Left lung (tissue), 10 donors: ENCODE data around the gene SORCS1. TPM values are rescaled to one million over a fixed set of nuclear protein-coding genes. Genes with fewer than 3 reads are reported as not detected.

Experiments
- ATAC-seq: fragments of 200-7000 bp; cut with Tn5 transposase; one replicate; pipeline ENCODE4 v1.9.1; 2020; ENCODE audit warnings: moderate library complexity
- DNase-seq, 4 donors: peaks; one replicate each; pipeline ENCODE4 v3.0.0-alpha.2; 2013 to 2020
- H3K27ac ChIP-seq, 2 donors: fragments of 200-600 bp; sonication (generic) in 1 of 2; one replicate each; pipeline versions ENCODE4 v1.5.0 to v1.8.0; 2020 to 2021
- H3K27me3 ChIP-seq, 2 donors: fragments of 200-600 bp; sonication (generic) in 1 of 2; one replicate each; pipeline versions ENCODE4 v1.5.0 to v1.8.0; 2020 to 2021
- H3K36me3 ChIP-seq, 2 donors: fragments of 200-600 bp; sonication (generic) in 1 of 2; one replicate each; pipeline versions ENCODE4 v1.5.0 to v1.8.0; 2020 to 2021
- H3K4me1 ChIP-seq, 2 donors: fragments of 200-600 bp; one replicate each; pipeline ENCODE4 v1.8.0; 2021
- H3K4me3 ChIP-seq, 2 donors: fragments of 200-600 bp; sonication (generic) in 1 of 2; one replicate each; pipeline versions ENCODE4 v1.5.0 to v1.8.0; 2020 to 2021; ENCODE audit warnings: mild to moderate bottlenecking in 1 of 2
- H3K9me3 ChIP-seq, 2 donors: fragments of 200-600 bp; sonication (generic) in 1 of 2; one replicate each; pipeline versions ENCODE4 v1.5.0 to v1.8.0; 2020 to 2021
- CTCF ChIP-seq, 2 donors: fragments of 200-600 bp; sonication (generic) in 1 of 2; IDR thresholded peaks; one replicate each; pipeline versions ENCODE4 v1.5.0 to v1.8.0; 2021; ENCODE audit warnings: antibody characterized with exemption in 2 of 2
- intact Hi-C, 2 donors: fragments of 100-400 bp; cut with DNase I; formaldehyde crosslinking; loops; one replicate each; pipeline versions ENCODE4 v1.11.2 to v1.14.2; 2022
- polyA plus RNA-seq, 6 donors: library from polyadenylated mRNA; unstranded; fragments of 120-200 nt; gene quantifications; one replicate each; pipeline ENCODE4 v1.2.1, GENCODE V29; 2013; ENCODE audit not compliant: insufficient read length in 6 of 6
- total RNA-seq, 2 donors: library from RNA; stranded (reverse); fragmentation: NEBNext Ultra II Directional; extraction: Animal tissue kit (Norgen Biotek cat#: 25700); gene quantifications; one replicate each; pipeline ENCODE4 v1.2.1, GENCODE V29; 2021
- donor health status: DM: no; HTN: yes; CAD: no.
- donor health status: DM: no; HTN: no; CAD: no.

Gene SORCS1
- total and polyA plus RNA-seq, 8 donors = 0.03 to 0.72 (median 0.21) TPM

DNA sequence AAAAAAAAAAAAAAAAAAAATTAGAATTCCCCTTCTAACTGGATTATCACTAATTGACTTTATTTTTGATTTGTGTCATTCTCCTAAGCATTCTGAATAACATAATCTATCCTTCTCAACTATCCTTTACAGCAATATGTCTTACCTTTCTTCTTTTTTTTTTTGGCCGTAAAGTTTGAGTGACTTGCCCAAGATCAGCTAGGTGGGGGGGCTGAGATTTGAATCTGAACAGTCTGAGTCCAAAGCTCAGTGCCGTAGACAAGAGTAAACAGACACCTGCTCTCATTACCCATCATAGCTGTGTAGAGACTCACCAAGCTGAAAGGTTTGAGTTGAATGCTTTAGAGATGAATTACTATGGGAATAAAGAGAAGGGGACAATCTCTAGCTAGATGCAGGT is 192.1 kb downstream of the SORCS1 start:
- TF ChIP-seq CTCF (IDR thresholded peaks at IDR 0.05) = no peak
- no peak overlapping the region for H3K4me3 ChIP-seq
- no peaks in the 10 kb centered on the region for H3K4me1 ChIP-seq
- no peaks in the 10 kb centered on the region for H3K36me3 ChIP-seq
- intact Hi-C loops = no loop called here
- ATAC-seq (no peak), DNase-seq (no peak)
- H3K27me3 ChIP-seq = no peaks in the 10 kb centered on the region
- no peak overlapping the region for H3K27ac ChIP-seq
- no peaks in the 10 kb centered on the region for H3K9me3 ChIP-seq

DNA sequence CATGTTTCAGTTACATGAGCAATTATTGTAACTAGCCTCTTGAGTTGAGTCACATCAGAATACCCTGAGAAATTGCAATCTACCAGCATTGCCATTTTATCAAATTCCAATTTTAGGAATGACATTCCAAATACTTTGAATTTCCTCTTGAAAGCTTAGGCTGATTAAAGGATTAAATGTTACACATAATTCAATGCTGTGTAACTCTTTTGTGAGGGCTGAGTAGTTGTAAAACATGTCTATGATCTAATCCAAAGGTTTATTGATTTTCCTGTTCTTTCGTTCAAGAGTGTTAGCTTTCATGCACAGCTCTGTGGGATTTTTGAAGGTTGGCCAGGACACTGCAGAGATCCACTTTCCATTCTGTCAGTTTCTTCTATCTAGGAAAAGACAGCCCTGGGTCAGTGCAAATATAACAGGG is 193.1 kb downstream of the SORCS1 start:
- H3K4me1 ChIP-seq = no peaks in the 10 kb centered on the region
- H3K27ac ChIP-seq = no peak overlapping the region
- H3K27me3 ChIP-seq = no peaks in the 10 kb centered on the region
- H3K4me3 ChIP-seq = no peak overlapping the region
- no peaks in the 10 kb centered on the region for H3K9me3 ChIP-seq
- intact Hi-C loops = no loop called here
- H3K36me3 ChIP-seq = no peaks in the 10 kb centered on the region
- TF ChIP-seq CTCF (IDR thresholded peaks at IDR 0.05) = no peak
- no peak for ATAC-seq
- no peak for DNase-seq

DNA sequence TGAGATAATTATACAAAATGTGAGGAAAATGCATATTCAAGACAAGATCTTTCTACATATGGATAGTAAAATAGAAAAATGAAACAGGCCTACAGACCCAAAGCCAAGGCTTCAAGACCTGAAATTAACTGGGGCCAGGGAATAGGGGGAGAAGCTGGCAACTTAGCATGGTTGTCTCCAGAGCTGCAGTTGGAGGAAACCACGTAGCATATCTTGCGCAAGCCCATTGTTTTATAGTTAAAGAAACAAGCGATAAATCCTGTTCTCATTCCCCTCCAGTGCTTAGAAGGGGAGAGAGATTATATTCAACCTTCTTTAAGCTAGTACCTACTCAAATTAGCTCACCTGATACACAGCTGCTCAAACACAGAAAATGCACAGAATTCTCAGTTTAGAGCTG is 197.1 kb downstream of the SORCS1 start:
- no peak overlapping the region for H3K27ac ChIP-seq
- H3K27me3 ChIP-seq = no peaks in the 10 kb centered on the region
- intact Hi-C loops = no loop called here
- H3K9me3 ChIP-seq = no peaks in the 10 kb centered on the region
- H3K4me3 ChIP-seq = no peak overlapping the region
- DNase-seq (no peak), ATAC-seq (no peak)
- H3K36me3 ChIP-seq = no peaks in the 10 kb centered on the region
- H3K4me1 ChIP-seq = no peaks in the 10 kb centered on the region
- no peak for TF ChIP-seq CTCF (IDR thresholded peaks at IDR 0.05)

DNA sequence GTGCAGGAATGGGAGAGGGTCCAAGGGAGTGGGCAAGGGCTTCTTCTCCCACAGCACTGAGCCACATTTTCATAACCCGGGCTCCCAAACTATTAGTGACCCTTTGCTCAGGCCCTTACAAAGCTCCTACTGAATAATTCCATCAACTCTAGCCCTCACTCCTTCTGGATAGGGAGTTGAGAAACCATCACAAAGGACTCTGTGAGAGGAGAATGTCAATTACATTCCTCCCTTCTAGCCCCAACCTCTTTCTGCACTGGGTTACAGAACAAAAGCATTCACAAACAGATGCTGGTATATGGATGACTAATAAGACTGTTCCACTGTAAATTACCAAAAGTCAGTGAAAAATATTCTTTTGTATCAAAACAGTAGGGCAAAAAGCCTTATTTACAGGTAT is 203.7 kb downstream of the SORCS1 start:
- H3K36me3 ChIP-seq = no peaks in the 10 kb centered on the region
- H3K27me3 ChIP-seq = no peaks in the 10 kb centered on the region
- DNase-seq = no peak
- no peak overlapping the region for H3K27ac ChIP-seq
- H3K4me3 ChIP-seq = no peak overlapping the region
- H3K4me1 ChIP-seq = peaks cover 0 to 28% of the 10 kb centered on the region in 2 donors
- intact Hi-C loops = no loop called here
- no peaks in the 10 kb centered on the region for H3K9me3 ChIP-seq
- TF ChIP-seq CTCF (IDR thresholded peaks at IDR 0.05) = no peak
- no peak for ATAC-seq

DNA sequence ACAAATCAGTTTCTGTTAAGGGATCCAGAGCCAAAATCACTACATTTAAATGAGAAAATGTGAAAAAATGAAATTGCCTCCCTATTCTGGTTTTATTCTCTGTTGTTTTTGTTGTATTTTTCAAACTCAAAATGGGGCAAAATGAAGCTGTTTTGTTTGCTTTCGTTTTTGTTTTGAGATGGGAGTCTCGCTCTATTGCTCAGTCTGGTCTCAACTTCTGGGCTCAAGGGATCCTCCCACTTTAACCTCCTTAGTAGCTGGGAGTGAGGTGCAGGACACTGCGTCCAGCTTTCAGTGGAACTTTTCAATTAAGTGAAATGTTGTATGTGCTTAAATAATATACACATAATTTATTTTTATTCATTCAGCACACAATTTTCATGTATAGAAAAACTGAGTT is 205.0 kb downstream of the SORCS1 start:
- intact Hi-C loops = no loop called here
- ATAC-seq (peak; percentile 38), DNase-seq (no peak)
- no peak overlapping the region for H3K4me3 ChIP-seq
- H3K27me3 ChIP-seq = no peaks in the 10 kb centered on the region
- no peaks in the 10 kb centered on the region for H3K36me3 ChIP-seq
- TF ChIP-seq CTCF (IDR thresholded peaks at IDR 0.05) = no peak
- no peaks in the 10 kb centered on the region for H3K9me3 ChIP-seq
- peaks cover 0 to 28% of the 10 kb centered on the region in 2 donors for H3K4me1 ChIP-seq
- peak overlapping the region in 1 of 2 donors; percentile 7 for H3K27ac ChIP-seq
